ENCODE measurements around the gene FAM72B.
"Not testable (repeated sequence)": the region's sequence is repeated elsewhere in the genome, so short reads cannot be mapped to it uniquely, and the experiment has no call there.

- not testable (repeated sequence) for TF ChIP-seq EZH2phosphoT487 (IDR thresholded peaks at IDR 0.05; ENCODE audit: low read depth, severe bottlenecking, unreplicated experiment); CTCF (IDR thresholded peaks at IDR 0.05; ENCODE audit: poor library complexity)
Observed at GRCh38 chr1:121176649-121177048, 7.5 kb downstream of the FAM72B start.

Measured in hepatocyte (in vitro differentiated cells).